Thoracic aorta (tissue), 2 donors: ENCODE measurements around the gene MAP3K4. TPM values are rescaled to one million over a fixed set of nuclear protein-coding genes. Genes with fewer than 3 reads are reported as not detected.
"Not testable (repeated sequence)": the region's sequence is repeated elsewhere in the genome, so short reads cannot be mapped to it uniquely, and the experiment has no call there.

Source experiments
- ATAC-seq: fragments of 150-250 bp; one replicate; pipeline ENCODE4 v1.8.0; 2017; ENCODE audit warnings: low read depth; ENCODE audit not compliant: insufficient number of reproducible peaks, low FRiP score
- DNase-seq: peaks from one replicate; pipeline ENCODE4 v3.0.0-alpha.2; 2020; ENCODE audit warnings: low spot score
- H3K27ac ChIP-seq, 2 donors: fragments of 200-600 bp; sonication (generic); 1 replicate in 1 of 2; 2 replicates in 1 of 2; pipeline ENCODE4 v1.5.1; 2016; ENCODE audit warnings: mild to moderate bottlenecking in 2 of 2, moderate library complexity in 2 of 2
- H3K27me3 ChIP-seq: fragments of 200-600 bp; sonication (generic); replicated peaks from 2 replicates; pipeline ENCODE4 v1.6.0; 2016; ENCODE audit warnings: mild to moderate bottlenecking; ENCODE audit not compliant: insufficient read depth
- H3K36me3 ChIP-seq: fragments of 200-600 bp; sonication (generic); one replicate; pipeline ENCODE4 v1.5.1; 2016
- H3K4me1 ChIP-seq, 2 donors: fragments of 200-600 bp; sonication (generic); 1 replicate in 1 of 2; 2 replicates in 1 of 2; pipeline versions ENCODE4 v1.5.1 to v1.6.0; 2016; ENCODE audit warnings: low read depth in 2 of 2, mild to moderate bottlenecking in 1 of 2; ENCODE audit not compliant: control insufficient read depth in 1 of 2
- H3K4me3 ChIP-seq: fragments of 200-600 bp; sonication (generic); 2 replicates; pipeline ENCODE4 v1.5.1; 2016; ENCODE audit warnings: mild to moderate bottlenecking
- H3K9me3 ChIP-seq: fragments of 200-600 bp; sonication (generic); 2 replicates; pipeline ENCODE4 v1.5.1; 2016
- CTCF ChIP-seq: fragments of 200-600 bp; sonication (generic); IDR thresholded peaks from one replicate; pipeline ENCODE4 v1.5.1; 2019; ENCODE audit warnings: antibody characterized with exemption
- total RNA-seq, 2 donors: library from RNA; depleted of rRNA; stranded (reverse); fragments of >200 nt; gene quantifications; one replicate each; pipeline versions ENCODE4 v1.1.0 to v1.2.3, GENCODE V29; 2016

Gene MAP3K4
- total RNA-seq, 2 donors from 2014 or later: 22.6 to 25.3 TPM

- peaks cover 56% of the 10 kb centered on the region for H3K36me3 ChIP-seq
- H3K4me3 ChIP-seq: no peak overlapping the region
- DNase-seq (no peak), ATAC-seq (no peak)
- H3K27me3 ChIP-seq: no peaks in the 10 kb centered on the region
- H3K27ac ChIP-seq: no peak overlapping the region
- H3K4me1 ChIP-seq: peaks cover 0 to 3% of the 10 kb centered on the region in 2 donors
- no peak for TF ChIP-seq CTCF
- H3K9me3 ChIP-seq: no peaks in the 10 kb centered on the region
Measured at GRCh38 chr6:161111261-161111660, 119.7 kb downstream of the MAP3K4 start.

- DNase-seq (no peak), ATAC-seq (no peak)
- Histone ChIP-seq H3K4me1 (no peaks in the 10 kb centered on the region), H3K4me3 (no peak overlapping the region), H3K27ac (no peak overlapping the region), H3K27me3 (no peaks in the 10 kb centered on the region), H3K9me3 (no peaks in the 10 kb centered on the region), H3K36me3 (peaks cover 37% of the 10 kb centered on the region)
- no peak for TF ChIP-seq CTCF
Measured at GRCh38 chr6:161115468-161115867, 123.9 kb downstream of the MAP3K4 start.

GRCh38 chr6:161116554-161116953 is 125.0 kb downstream of the MAP3K4 start:
- no peak for TF ChIP-seq CTCF
- DNase-seq (no peak), ATAC-seq (no peak)
- Histone ChIP-seq H3K27ac (no peak overlapping the region), H3K9me3 (no peaks in the 10 kb centered on the region), H3K4me3 (no peak overlapping the region), H3K4me1 (no peaks in the 10 kb centered on the region), H3K27me3 (no peaks in the 10 kb centered on the region), H3K36me3 (peaks cover 27% of the 10 kb centered on the region)

DNA sequence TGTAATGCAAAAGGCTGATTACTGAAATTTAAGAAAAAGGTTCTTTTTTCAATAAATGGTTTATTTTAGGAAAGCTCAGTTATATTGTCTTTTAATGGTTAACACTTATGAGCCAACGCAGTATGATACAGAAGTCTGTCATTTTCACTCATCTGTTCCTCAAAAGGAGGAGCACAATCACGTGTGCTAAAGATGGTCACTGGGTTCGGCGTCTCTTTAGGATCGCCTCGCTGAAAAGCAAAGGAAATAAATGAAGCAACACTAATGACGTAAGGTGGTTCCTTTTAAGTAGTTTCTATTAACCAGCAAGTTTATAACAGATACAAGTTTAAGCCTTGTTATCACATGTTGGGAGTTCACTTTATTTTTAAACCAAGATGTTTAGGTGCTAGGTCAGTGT is 125.7 kb downstream of the MAP3K4 start:
- H3K9me3 ChIP-seq: no peaks in the 10 kb centered on the region
- H3K4me1 ChIP-seq: no peaks in the 10 kb centered on the region
- no peak for TF ChIP-seq CTCF
- no peak overlapping the region for H3K27ac ChIP-seq
- H3K27me3 ChIP-seq: no peaks in the 10 kb centered on the region
- H3K4me3 ChIP-seq: no peak overlapping the region
- H3K36me3 ChIP-seq: peaks cover 22% of the 10 kb centered on the region
- DNase-seq (no peak), ATAC-seq (no peak)

DNA sequence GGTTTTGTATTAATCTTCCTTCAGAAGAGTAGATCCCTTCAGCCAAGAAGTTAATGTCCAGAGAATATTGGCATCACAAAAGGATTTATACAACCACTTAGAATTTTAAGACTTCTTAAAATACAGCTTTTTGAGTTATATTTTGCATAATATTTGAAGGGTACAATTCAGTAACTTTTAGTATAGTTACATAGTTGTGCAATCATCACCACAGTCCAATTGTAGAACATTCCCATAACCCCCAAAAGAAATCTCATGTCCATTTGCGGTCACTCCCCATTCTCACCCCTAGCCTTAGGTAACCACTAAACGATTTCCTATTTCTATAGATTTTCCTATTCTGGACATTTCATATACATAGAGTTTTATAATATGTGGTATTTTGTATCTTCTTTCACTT is 126.4 kb downstream of the MAP3K4 start:
- Histone ChIP-seq H3K9me3 (peaks cover 4% of the 10 kb centered on the region), H3K4me3 (no peak overlapping the region), H3K36me3 (peaks cover 15% of the 10 kb centered on the region), H3K4me1 (no peaks in the 10 kb centered on the region), H3K27me3 (no peaks in the 10 kb centered on the region), H3K27ac (no peak overlapping the region)
- ATAC-seq (no peak), DNase-seq (no peak)
- TF ChIP-seq CTCF: no peak

DNA sequence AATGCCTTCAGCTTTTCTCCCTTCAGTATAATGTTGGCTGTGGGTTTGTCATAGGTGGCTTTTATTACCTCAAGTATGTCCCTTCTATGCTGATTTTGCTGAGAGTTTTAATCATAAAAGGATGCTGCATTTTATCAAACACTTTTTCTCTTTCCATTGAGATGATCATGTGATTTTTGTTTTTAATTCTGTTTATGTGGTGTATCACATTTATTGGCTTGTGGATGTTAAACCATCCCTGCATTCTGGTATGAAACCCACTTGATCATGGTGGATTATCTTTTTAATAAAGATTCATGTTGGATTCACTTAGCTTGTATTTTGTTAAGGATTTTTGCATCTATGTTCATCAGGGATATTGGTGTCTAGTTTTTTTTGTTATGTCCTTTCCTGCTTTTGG is 131.8 kb downstream of the MAP3K4 start:
- not testable (repeated sequence) for H3K4me1 ChIP-seq, H3K4me3 ChIP-seq, H3K27me3 ChIP-seq, H3K36me3 ChIP-seq, H3K9me3 ChIP-seq, H3K27ac ChIP-seq, DNase-seq, ATAC-seq
